Measurements from ENCODE around the gene RRAGB.
"Not testable (repeated sequence)": the region's sequence is repeated elsewhere in the genome, so short reads cannot be mapped to it uniquely, and the experiment has no call there.

The RRAGB gene, protein sequence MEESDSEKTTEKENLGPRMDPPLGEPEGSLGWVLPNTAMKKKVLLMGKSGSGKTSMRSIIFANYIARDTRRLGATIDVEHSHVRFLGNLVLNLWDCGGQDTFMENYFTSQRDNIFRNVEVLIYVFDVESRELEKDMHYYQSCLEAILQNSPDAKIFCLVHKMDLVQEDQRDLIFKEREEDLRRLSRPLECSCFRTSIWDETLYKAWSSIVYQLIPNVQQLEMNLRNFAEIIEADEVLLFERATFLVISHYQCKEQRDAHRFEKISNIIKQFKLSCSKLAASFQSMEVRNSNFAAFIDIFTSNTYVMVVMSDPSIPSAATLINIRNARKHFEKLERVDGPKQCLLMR

DNA sequence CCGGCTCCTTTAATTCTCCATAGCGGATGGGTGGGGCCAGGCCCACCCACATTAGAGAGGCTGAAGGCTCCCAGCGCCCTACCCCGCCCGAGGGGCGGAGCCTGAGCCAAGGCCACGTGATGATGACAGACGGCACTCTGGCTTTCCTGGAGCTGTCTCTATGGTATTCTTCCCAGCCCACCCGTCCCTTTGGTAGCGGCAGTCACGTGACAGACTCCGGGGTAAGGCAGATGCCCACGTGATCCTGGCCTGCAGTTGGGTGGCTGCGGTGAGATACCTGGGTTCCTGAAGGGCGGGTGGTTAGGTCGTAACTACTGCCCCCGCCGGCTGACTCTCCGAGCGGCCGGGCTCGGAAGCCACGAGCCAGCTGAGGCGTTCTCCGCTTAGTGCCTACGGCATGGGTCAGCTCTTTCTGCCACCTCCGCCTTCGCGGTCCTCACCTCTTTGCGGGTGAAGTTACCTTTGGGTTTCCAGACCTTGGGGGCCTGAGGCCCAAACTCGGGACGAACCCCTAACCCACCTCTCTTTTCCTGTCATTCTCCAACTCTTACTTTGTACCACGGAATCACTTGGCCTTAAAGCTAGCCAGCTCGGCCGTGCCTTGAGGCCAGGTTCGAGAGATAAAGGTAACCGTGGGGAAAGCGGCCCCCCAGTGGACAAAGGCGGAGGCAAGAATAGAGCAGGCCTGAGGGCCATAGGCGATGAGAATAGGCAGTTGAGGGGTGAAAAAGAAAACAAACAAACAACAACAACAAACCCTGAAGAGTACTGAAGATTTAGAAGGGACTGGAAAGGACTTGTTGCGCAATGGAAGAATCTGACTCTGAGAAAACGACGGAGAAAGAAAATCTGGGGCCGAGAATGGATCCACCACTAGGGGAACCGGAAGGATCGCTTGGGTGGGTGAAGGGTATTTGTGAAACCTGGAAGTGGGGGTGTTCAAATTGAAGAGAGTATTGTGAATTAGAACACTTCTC lies at the start of gene RRAGB:
RRAGB (plus strand) TSS at position 229 of the 977 bp plus-strand sequence; CDS start at position 808, 579 bp downstream.
- DNase-seq (ENCODE audit: low read depth in 2 of 2): peak; percentile 81 to 83

DNA sequence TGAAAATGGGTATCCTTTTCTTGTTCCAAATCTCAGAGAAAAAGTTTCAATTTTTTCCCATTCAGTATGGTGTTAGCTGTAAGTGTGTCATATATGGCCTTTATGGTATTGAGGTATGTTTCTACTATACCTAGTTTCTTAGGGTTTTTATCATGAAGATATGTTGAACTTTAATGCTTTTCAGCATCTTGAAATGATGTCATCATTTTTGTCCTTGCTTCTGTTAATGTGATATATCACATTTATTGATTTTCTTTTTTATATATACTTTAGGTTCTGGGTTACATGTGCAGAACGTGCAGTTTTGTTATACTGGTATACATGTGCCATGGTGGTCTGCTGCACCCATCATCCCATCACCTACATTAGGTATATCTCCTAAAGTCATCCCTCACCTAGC lies 49.5 kb upstream of the RRAGB start:
- no peak for DNase-seq (ENCODE audit: low read depth in 2 of 2)

DNA sequence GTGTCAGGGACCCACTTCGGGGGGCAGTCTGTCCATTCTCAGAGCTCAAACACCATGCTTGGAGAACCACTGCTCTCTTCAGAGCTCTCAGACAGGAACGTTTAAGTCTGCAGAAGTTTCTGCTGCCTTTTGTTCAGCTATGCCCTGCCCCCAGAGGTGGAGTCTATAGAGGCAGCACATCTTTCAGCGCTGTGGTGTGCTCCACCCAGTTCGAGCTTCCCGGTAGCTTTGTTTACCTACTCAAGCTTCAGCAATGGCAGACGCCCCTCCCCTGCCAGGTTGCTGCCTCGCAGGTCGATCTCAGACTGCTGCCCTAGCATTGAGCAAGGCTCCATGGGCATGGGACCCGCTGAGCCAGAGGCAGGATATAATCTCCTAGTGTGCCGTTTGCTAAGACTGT lies 29.0 kb upstream of the RRAGB start:
- DNase-seq (ENCODE audit: low read depth in 2 of 2): not testable (repeated sequence)

DNA sequence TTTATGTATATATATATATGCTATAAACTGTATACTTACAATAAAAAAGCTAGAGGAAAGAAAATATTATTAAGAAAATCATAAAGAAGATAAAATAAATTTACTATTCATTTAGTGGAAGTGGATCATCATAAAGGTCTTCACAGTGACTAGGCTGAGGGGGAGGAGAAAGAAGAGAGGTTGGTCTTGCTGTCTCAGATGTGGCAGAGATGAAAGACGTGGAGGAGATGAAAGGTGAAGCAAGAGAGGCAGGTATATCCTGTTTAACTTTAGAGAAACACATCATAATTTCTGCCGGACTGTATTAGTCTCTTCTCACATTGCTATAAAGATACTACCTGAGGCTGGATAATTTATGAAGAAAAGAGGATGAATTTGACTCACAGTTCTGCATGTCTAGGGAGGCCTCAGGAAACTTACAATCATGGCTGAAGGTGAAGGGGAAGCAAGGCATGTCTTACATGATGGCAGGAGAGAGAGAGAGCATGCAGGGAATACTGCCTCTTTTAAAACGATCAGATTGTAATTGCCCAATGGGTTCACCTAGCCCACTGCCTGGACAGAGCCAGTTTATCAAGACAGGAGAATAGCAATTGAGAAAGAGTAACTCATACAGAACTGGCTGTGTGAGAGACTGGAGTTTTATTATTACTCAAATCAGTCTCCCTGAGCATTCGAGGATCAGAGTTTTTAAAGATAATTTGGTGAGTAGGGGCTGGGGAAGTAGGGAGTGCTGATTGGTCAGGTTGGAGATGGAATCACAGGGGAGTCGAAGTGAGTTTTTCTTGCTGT lies 22.1 kb upstream of the RRAGB start:
- DNase-seq (ENCODE audit: low read depth in 2 of 2): no peak

DNA sequence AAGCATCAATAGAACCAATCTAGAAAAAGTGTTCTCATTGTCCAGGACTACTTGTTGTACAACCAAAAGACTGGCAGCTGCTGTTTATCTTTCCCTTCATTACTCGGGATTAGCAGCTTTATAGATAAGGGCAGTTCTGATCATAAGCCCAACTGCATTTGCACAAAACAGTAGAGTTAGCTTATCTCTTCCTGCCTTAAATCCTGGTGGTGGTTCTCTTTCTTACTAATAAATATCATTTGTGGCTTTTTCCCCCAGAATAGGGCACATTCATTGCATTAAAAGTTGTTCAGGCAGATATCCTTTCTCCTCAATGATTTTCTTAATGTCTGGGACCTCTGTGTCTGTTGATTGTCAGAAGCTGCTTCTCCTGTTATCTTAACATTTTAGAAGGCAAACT lies 20.2 kb upstream of the RRAGB start:
- no peak for DNase-seq (ENCODE audit: low read depth in 2 of 2)

DNA sequence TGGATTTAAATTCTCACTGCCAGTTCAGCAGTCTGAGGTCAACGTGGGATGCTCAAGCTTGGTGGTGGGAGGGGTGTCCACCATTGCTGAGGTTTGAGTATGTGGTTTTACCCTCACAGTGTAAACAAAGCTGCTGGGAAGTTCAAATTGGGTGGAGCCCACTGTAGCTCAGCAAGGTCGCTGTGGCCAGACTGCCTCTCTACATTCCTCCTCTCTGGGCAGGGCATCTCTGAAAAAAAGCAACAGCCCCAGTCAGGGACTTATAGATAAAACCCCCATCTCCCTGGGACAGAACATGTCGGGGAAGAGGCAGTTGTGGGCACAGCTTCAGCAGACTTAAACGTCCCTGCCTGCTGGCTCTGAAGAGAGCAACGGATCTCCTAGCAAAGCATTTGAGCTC lies 14.9 kb upstream of the RRAGB start:
- no peak for DNase-seq (ENCODE audit: low read depth in 2 of 2)

DNA sequence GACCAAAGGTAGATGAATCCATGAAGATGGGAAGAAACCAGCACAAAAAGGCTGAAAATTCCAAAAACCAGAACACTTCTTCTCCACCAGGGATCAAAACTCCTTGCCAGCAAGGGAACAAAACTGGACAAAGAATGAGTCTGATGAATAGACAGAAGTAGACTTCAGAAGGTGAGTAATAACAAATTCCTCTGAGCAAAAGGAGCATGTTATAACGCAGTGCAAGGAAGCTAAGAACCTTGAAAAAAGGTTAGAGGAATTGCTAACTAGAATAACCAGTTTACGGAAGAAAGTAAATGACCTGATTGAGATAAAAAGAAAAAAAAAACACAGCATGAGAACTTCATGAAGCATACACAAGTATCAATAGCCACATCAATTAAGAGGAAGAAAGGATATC lies 14.1 kb upstream of the RRAGB start:
- DNase-seq (ENCODE audit: low read depth in 2 of 2): not testable (repeated sequence)

DNA sequence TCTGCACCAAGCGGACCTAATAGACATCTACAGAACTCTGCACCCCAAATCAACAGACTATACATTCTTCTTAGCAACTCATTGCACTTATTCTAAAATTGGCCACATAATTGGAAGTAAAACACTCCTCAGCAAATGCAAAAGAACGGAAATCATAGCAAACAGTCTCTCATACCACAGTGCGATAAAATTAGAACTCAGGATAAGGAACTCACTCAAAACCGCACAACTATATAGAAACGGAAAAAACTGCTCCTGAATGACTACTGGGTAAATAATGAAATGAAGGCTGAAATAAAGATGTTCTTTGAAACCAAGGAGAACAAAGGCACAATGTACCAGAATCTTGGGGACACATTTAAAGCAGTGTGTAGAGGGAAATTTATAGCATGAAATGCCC lies 12.5 kb upstream of the RRAGB start:
- DNase-seq (ENCODE audit: low read depth in 2 of 2): not testable (repeated sequence)

DNA sequence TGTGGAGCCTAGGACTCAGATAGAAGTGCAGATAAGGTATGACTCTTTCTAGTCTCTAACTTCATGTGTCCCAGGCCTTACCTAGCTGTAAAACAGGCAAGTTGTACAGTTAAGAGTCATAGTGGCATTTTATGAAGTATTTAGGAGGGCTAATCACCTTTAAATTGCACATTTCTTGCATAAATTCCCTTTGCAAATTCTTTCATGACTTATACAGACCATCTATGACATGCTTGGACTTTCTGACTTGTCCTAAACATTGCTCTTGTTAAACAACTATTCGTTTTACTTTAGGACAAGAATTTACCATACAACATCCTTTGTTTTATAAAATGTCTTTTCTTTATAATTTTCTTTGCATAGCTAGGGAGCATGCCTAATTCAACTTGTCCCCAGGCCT lies 7.8 kb upstream of the RRAGB start:
- no peak for DNase-seq (ENCODE audit: low read depth in 2 of 2)

DNA sequence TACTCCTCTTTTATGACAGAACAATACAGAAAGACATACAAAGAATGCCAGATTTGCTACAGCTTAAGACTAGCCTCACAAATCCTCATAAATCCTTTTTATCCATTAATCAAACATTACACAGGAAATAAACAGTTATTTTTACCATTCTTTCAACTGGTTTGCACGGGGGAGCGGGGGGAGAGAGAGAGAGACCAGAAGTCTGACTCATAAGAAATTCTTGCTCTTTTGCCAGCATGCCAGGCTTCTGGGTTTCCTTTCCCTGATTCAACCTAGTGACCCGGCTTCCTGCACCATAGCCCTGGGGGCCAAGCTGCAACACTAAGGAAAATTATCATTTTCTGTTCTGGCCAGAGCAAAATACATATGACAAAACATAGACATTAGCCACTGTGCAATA lies 6.8 kb upstream of the RRAGB start:
- no peak for DNase-seq (ENCODE audit: low read depth in 2 of 2)

DNA sequence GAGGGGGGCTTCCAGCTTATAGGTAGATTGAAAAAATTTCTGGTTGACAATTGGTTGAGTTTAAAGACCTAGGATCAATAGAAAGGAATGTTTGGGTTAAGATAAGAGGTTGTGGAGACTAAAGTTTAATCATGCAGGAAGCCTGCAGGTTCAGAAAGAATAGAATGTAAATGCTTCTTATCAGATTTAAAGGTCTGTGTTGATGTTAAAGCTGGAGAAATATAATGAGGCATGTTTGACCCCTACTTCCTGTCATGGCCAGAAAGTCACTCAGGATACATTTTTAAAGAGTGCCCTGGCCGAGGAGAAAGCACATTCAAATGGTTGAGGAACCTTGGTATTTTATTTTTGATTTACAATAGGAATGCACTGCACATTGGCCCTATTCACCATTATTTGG lies 3.9 kb upstream of the RRAGB start:
- no peak for DNase-seq (ENCODE audit: low read depth in 2 of 2)

DNA sequence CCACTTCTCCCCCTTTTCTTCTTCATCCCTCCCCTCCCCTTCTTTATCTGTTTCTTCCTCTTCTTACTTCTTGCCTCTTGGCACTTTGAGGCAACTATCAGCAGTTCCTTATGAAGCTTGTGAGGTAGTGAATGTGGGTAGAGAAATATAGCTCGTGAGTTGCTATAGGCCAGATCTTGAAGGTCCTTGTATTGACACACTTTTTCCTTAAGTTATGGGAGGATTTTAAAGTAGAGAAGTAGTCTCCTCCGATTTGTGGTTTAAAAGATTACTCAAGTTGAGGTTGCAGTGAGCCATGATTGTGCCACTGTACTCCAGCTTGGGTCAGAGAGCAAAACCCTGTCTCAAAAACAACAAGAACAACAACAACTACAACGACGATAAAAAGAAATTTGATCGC lies 3.4 kb upstream of the RRAGB start:
- no peak for DNase-seq (ENCODE audit: low read depth in 2 of 2)

DNA sequence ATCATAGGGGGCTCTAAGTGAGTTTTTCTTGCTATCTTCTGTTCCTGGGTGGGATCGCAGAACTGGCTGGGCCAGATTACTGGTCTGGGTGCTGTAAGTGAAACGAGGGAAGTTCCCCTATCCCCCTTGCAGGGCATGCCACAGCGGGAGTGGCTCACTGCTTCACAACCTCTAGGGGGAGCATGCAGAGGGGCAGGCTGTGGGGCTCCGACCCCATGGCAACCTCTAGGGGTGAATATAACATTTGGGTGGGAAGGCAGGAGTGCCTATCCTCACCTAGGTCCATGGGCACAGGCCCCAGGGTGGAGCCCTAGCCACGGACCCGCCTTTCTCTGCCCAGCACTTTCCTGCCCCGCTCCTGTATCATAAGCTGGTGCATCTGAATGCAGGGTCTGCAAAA lies 1.7 kb upstream of the RRAGB start:
- no peak for DNase-seq (ENCODE audit: low read depth in 2 of 2)

DNA sequence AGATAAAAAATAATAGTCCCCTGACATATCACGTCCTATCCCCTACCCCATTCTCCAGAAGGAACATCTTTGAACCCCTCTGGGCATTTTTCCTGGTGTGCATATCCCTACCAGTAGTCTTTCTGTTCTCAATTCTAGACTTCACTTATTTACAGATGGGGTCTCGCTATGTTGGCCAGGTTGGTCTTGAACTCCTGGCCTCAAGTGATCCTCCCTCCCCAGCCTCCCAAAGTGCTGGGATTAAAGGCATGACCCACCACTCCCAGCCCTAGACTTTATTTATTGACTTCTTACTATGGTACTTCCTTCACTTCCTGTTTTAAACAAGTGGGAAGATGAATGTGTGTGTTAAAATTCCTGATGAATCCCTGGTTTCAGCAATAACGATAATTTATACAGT lies 612 bp upstream of the RRAGB start:
- no peak for DNase-seq (ENCODE audit: low read depth in 2 of 2)

DNA sequence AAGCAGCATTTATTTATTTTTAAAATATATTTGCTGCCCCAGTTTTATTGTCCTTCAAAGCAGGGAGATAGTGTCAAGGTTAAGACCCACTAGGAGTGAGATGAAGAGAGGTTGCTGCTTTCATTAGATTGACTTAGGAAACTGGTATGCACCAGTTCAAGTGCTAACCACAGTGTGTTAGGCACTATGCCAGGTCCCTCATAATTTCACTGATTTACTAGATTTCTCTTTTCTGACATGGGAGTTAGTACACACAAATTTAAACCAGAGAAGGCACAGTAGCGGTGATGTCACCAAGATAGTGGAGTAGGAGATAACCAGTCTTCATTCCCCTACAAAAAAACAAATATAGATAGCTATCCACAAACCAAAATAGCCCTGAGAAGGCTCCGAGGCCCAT lies 14.3 kb downstream of the RRAGB start:
- no peak for DNase-seq (ENCODE audit: low read depth in 2 of 2)

DNA sequence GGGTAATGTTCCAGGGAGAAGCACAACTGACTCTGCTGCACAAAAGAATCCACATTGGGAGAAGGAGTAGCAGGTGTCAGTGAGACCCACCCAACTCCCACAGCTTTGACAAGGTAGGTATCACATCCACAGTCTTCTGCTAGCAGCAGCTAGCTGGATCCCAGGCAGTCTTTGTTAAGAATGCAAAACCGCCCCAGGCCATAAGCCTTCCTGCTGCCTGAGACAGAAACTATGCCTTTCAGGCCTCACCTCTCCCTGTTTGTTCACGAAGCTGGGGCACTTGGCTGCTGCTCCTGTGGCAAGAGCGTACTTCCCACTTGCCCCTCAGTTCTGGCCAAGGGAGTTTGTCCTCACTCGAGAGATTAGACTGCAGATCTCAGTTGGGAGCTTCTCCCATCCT lies 21.4 kb downstream of the RRAGB start:
- DNase-seq (ENCODE audit: low read depth in 2 of 2): no peak

DNA sequence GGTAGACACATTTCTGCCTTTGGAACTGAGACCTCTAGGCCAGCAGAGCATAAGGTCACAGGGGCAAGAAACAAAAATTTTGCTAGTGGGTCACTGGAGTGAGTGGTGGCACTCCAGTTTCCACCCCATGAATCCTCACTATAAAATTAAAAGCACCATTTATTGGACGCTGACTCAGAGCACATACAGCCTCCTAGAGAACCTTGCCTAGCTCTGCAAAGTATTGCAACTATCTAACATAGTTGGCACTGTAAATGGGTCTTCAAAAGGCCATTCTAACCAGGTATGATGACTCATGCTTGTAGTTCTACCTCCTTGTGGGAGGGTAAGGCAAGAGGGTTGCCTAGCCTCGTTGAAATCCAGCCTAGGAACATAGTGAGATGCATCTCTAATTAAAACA lies 25.1 kb downstream of the RRAGB start:
- DNase-seq (ENCODE audit: low read depth in 2 of 2): no peak

DNA sequence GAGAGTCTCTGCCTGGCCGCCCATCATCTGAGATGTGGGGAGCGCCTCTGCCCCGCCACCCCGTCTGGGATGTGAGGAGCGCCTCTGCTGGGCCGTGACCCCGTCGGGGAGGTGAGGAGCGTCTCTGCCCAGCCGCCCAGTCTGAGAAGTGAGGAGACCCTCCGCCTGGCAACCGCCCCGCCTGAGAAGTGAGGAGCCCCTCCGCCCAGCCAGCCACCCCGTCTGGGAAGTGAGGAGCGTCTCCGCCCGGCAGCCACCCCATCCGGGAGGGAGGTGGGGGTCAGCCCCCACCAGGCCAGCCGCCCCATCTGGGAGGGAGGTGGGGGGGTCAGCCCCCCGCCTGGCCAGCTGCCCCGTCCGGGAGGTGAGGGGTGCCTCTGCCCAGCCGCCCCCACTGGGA lies 30.9 kb downstream of the RRAGB start:
- DNase-seq (ENCODE audit: low read depth in 2 of 2): not testable (repeated sequence)

DNA sequence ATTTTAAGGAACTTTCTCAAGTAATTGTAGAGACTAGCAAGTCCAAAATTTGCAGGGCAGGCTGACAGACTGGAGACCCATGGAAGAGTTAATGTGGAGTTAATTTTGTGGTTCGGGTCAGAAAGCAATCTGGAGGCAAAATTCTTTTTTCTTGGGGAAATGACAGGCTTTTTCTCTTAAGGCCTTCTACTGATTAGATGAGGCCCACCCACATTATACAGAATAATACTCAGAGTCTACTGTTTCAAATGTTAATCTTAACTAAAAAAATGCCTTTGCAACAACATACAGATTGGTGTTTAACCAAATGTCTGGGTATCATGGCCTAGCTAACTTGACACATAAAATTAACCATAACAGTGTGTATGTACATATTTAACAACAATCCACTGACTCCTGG lies 32.7 kb downstream of the RRAGB start:
- no peak for DNase-seq (ENCODE audit: low read depth in 2 of 2)

DNA sequence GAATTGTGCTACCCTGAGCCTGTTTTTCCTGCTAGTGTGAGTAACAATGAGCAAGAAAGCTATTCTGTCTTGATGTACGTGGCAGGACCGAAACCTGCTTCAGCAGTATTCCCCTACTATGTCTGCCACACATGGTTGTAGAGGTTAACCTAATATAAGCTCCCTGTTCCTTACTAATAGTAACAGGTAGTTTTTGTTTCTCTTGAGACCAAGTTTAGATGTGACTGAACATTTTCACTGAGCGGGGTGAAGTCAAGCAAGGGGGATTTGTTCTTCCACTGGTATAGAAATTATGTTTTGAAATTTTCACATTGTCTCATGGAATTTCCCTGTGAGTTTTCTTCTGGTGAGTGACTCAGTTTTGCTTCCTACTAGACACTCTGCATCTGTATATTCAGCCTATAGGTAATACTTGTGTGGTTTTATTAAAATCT lies 37.3 kb downstream of the RRAGB start:
- peak in 1 of 2 donors; percentile 3 for DNase-seq (ENCODE audit: low read depth in 2 of 2)

DNA sequence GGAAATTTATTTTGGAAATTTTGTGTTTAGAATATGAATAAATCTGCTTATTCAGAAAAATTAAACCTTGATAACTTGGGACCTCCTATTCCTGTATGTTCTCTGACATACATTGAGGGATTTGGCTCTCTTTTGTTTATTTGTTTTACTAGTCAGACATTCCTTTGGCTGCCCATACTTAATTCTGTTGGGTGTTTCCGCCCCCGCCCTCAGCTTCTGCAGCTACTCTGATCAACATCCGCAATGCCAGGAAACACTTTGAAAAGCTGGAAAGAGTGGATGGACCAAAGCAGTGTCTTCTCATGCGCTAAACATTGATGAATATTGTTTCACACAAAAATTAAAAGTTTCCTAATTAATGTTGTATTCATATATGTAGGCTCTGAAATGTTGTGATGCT lies 40.5 kb downstream of the RRAGB start:
- no peak for DNase-seq (ENCODE audit: low read depth in 2 of 2)

DNA sequence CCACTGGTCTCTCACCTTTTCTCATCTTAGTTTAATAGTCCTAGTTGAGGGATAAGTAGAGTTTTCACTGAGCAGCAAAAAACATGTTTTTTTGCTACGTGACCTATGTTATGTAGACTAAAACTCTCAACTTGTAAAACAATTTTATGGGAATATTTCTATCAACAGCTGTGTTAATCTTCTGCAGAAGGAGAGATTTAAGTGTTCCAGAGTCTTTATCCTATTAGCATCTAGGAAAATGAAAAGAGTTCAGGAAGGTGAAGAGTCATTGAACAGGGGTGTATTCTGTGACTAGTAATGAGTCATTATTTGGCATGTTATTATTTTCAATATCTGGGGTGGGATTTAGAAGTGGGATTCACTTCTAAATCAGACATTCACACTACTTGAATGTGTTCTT lies 41.9 kb downstream of the RRAGB start:
- DNase-seq (ENCODE audit: low read depth in 2 of 2): no peak
